HEK293 (cell line): ENCODE measurements around the gene GPR162.
A peak's percentile ranks its signal among the peaks of the same experiment; 100 is the strongest.

Experiments used
- ATF2 ChIP-seq: fragments of 450-650 bp; formaldehyde crosslinking; IDR thresholded peaks from 2 replicates; pipeline ENCODE4 v1.5.1; 2016; ENCODE audit warnings: missing biosample characterization, missing genetic modification characterization, low read depth
- KLF16 ChIP-seq: fragments of 450-650 bp; formaldehyde crosslinking; IDR thresholded peaks from 2 replicates; pipeline ENCODE4 v1.5.1; 2017; ENCODE audit warnings: missing biosample characterization, missing genetic modification characterization
- OVOL3 ChIP-seq: fragments of 450-650 bp; formaldehyde crosslinking; IDR thresholded peaks from 2 replicates; pipeline ENCODE4 v1.5.1; 2016; ENCODE audit warnings: missing biosample characterization, missing genetic modification characterization
- REPIN1 ChIP-seq: fragments of 450-650 bp; formaldehyde crosslinking; IDR thresholded peaks from 2 replicates; pipeline ENCODE4 v1.5.1; 2017; ENCODE audit warnings: missing biosample characterization, missing genetic modification characterization, low read depth
- REST ChIP-seq: fragments of 450-650 bp; formaldehyde crosslinking; IDR thresholded peaks from 2 replicates; pipeline ENCODE4 v1.5.1; 2016; ENCODE audit warnings: missing biosample characterization, missing genetic modification characterization
- SP2 ChIP-seq: fragments of 450-650 bp; formaldehyde crosslinking; IDR thresholded peaks from 2 replicates; pipeline ENCODE4 v1.5.1; 2016; ENCODE audit warnings: missing biosample characterization, missing genetic modification characterization
- SP3 ChIP-seq: fragments of 450-650 bp; formaldehyde crosslinking; IDR thresholded peaks from 2 replicates; pipeline ENCODE4 v1.5.1; 2016; ENCODE audit warnings: missing biosample characterization, missing genetic modification characterization
- ZBTB17 ChIP-seq: fragments of 450-650 bp; formaldehyde crosslinking; IDR thresholded peaks from 2 replicates; pipeline ENCODE4 v1.5.1; 2016; ENCODE audit warnings: missing biosample characterization, missing genetic modification characterization
- ZBTB49 ChIP-seq: fragments of 450-650 bp; formaldehyde crosslinking; IDR thresholded peaks from 2 replicates; pipeline ENCODE4 v1.5.1; 2016; ENCODE audit warnings: missing biosample characterization, missing genetic modification characterization, low read depth
- ZNF174 ChIP-seq: fragments of 450-650 bp; formaldehyde crosslinking; IDR thresholded peaks from 2 replicates; pipeline ENCODE4 v1.5.0; 2017; ENCODE audit warnings: missing biosample characterization, mild to moderate bottlenecking, missing genetic modification characterization
- ZNF202 ChIP-seq: fragments of 450-650 bp; formaldehyde crosslinking; IDR thresholded peaks from 2 replicates; pipeline ENCODE4 v1.5.1; 2016; ENCODE audit warnings: missing biosample characterization, missing genetic modification characterization, borderline replicate concordance
- ZNF24 ChIP-seq: fragments of 450-650 bp; formaldehyde crosslinking; IDR thresholded peaks from 2 replicates; pipeline ENCODE4 v1.5.1; 2016; ENCODE audit warnings: missing biosample characterization, missing genetic modification characterization
- ZNF292 ChIP-seq: fragments of 450-650 bp; formaldehyde crosslinking; IDR thresholded peaks from 2 replicates; pipeline ENCODE4 v1.5.1; 2016; ENCODE audit warnings: low read depth, missing biosample characterization, missing genetic modification characterization, borderline replicate concordance
- ZNF416 ChIP-seq: fragments of 450-650 bp; formaldehyde crosslinking; IDR thresholded peaks from 2 replicates; pipeline ENCODE4 v1.5.1; 2016; ENCODE audit warnings: missing biosample characterization, missing genetic modification characterization
- ZNF48 ChIP-seq: fragments of 450-650 bp; formaldehyde crosslinking; IDR thresholded peaks from 2 replicates; pipeline ENCODE4 v1.5.1; 2016; ENCODE audit warnings: missing biosample characterization, missing genetic modification characterization
- ZNF518A ChIP-seq: fragments of 450-650 bp; formaldehyde crosslinking; conservative IDR thresholded peaks from 2 replicates; pipeline ENCODE4 v1.5.1; 2016; ENCODE audit warnings: low read depth, missing biosample characterization, missing genetic modification characterization
- ZNF548 ChIP-seq: fragments of 450-650 bp; formaldehyde crosslinking; IDR thresholded peaks from 2 replicates; pipeline ENCODE4 v1.5.1; 2016; ENCODE audit warnings: missing biosample characterization, missing genetic modification characterization
- ZNF571 ChIP-seq: fragments of 450-650 bp; formaldehyde crosslinking; IDR thresholded peaks from 2 replicates; pipeline ENCODE4 v1.5.0; 2017; ENCODE audit warnings: missing biosample characterization, missing genetic modification characterization
- ZNF624 ChIP-seq: fragments of 450-650 bp; formaldehyde crosslinking; IDR thresholded peaks from 2 replicates; pipeline ENCODE4 v1.5.1; 2017; ENCODE audit warnings: missing biosample characterization, missing genetic modification characterization
- ZNF660 ChIP-seq: fragments of 450-650 bp; IDR thresholded peaks from 2 replicates; pipeline ENCODE4 v1.5.1; 2018; ENCODE audit warnings: missing biosample characterization, mild to moderate bottlenecking, missing genetic modification characterization
- ZNF692 ChIP-seq: fragments of 450-650 bp; formaldehyde crosslinking; IDR thresholded peaks from 2 replicates; pipeline ENCODE4 v1.5.1; 2016; ENCODE audit warnings: missing biosample characterization, missing genetic modification characterization
- ZNF791 ChIP-seq: fragments of 450-650 bp; formaldehyde crosslinking; IDR thresholded peaks from 2 replicates; pipeline ENCODE4 v1.5.1; 2016; ENCODE audit warnings: missing biosample characterization, missing genetic modification characterization
- ZSCAN16 ChIP-seq: fragments of 450-650 bp; formaldehyde crosslinking; IDR thresholded peaks from 2 replicates; pipeline ENCODE4 v1.5.1; 2016; ENCODE audit warnings: missing biosample characterization, missing genetic modification characterization

Gene GPR162

GRCh38 chr12:6828781-6829535, 7.3 kb downstream of the GPR162 start (continued):
- TF ChIP-seq ZBTB49 (tag by site-specific recombination) (no peak), ATF2 (no peak), ZNF202 (no peak), ZNF416 (tag by site-specific recombination) (no peak), ZNF791 (tag by site-specific recombination) (no peak; the same call in 1 of the 2 replicates), ZSCAN16 (tag by site-specific recombination) (no peak), ZNF548 (tag by site-specific recombination) (no peak), OVOL3 (tag by site-specific recombination) (peak; percentile 17; the same call in 1 of the 2 replicates), SP2 (tag by site-specific recombination) (peak; percentile 80), REPIN1 (tag by site-specific recombination) (peak; percentile 88; the same call in 1 of the 2 replicates), REST (peak; percentile 59; the same call in 1 of the 2 replicates), ZNF660 (tag by site-specific recombination) (0 out of 2 replicates have a peak, but pooled peaks have one; percentile 39), ZNF292 (tag by site-specific recombination) (no peak; the same call in 1 of the 2 replicates), ZNF174 (tag by site-specific recombination) (no peak), ZNF624 (no peak), ZNF24 (no peak), SP3 (tag by site-specific recombination) (peak; percentile 73), ZNF518A (tag by site-specific recombination) (no peak), ZNF571 (no peak), ZNF48 (tag by site-specific recombination) (no peak), KLF16 (tag by site-specific recombination) (peak; percentile 71; the same call in 1 of the 2 replicates), ZBTB17 (tag by site-specific recombination) (peak; percentile 77; the same call in 1 of the 2 replicates), ZNF692 (tag by site-specific recombination) (0 out of 2 replicates have a peak, but pooled peaks have one; percentile 59)
